Lung (tissue), 12 donors: Measurements from ENCODE around the gene GREB1. TPM values are rescaled to one million over a fixed set of nuclear protein-coding genes. Genes with fewer than 3 reads are reported as not detected.

Source experiments
- ATAC-seq: fragments of 200-7000 bp; cut with Tn5 transposase; one replicate; pipeline ENCODE4 v1.9.1; 2020; ENCODE audit warnings: moderate number of reproducible peaks; ENCODE audit not compliant: insufficient read depth, low FRiP score
- DNase-seq, 3 donors: peaks; one replicate each; pipeline ENCODE4 v3.0.0-alpha.2; 2013 to 2017
- H3K27ac ChIP-seq, 2 donors: one replicate each; pipeline ENCODE4 v1.5.1; 2013; ENCODE audit warnings: mild to moderate bottlenecking in 2 of 2, moderate library complexity in 2 of 2, control low read depth in 1 of 2, inconsistent platforms in 1 of 2, low read depth in 1 of 2, low read length in 1 of 2
- H3K27me3 ChIP-seq, 3 donors: one replicate each; pipeline ENCODE4 v1.5.1; 2013; ENCODE audit warnings: low read length in 2 of 3; ENCODE audit not compliant: control insufficient read depth in 3 of 3, insufficient read depth in 3 of 3
- H3K36me3 ChIP-seq, 4 donors: one replicate each; pipeline ENCODE4 v1.5.1; 2013; ENCODE audit warnings: low read length in 4 of 4, mild to moderate bottlenecking in 1 of 4, moderate library complexity in 1 of 4; ENCODE audit not compliant: control insufficient read depth in 4 of 4, insufficient read depth in 4 of 4
- H3K4me1 ChIP-seq, 5 donors: one replicate each; pipeline ENCODE4 v1.5.1; 2013; ENCODE audit warnings: low read length in 5 of 5, mild to moderate bottlenecking in 2 of 5, moderate library complexity in 1 of 5; ENCODE audit not compliant: control insufficient read depth in 5 of 5, insufficient read depth in 5 of 5
- H3K4me3 ChIP-seq: one replicate; pipeline ENCODE4 v1.5.1; 2013; ENCODE audit warnings: mild to moderate bottlenecking, control low read depth, moderate library complexity
- H3K9ac ChIP-seq, 2 donors: one replicate each; pipeline ENCODE4 v1.5.1; 2013; ENCODE audit warnings: low read length in 2 of 2, control low read depth in 1 of 2; ENCODE audit not compliant: insufficient read depth in 1 of 2
- H3K9me3 ChIP-seq, 4 donors: one replicate each; pipeline ENCODE4 v1.5.1; 2013; ENCODE audit warnings: low read length in 3 of 4, mild to moderate bottlenecking in 1 of 4, moderate library complexity in 1 of 4; ENCODE audit not compliant: control insufficient read depth in 4 of 4, insufficient read depth in 3 of 4
- WGBS, 2 donors: extraction: QIAGEN DNeasy Blood & Tissue Kit; methylation state at CpG; one replicate each; pipeline ENCODE4 v1.1.7; 2013; 5-methylcytosine and 5-hydroxymethylcytosine counted together
- polyA plus RNA-seq, 2 donors: library from polyadenylated mRNA; stranded (reverse); fragments of 200-250 nt; gene quantifications; one replicate each; pipeline ENCODE4 v1.2.1, GENCODE V29; 2013
- total RNA-seq, 2 donors: library from RNA; depleted of rRNA in 1 of 2; stranded (reverse); fragments of >200 nt in 1 of 2; gene quantifications; one replicate each; pipeline ENCODE4 v1.2.1, GENCODE V29; 2014 to 2021
- TF ChIP-seq, protein P1 (sequence below): IDR thresholded peaks from 2 replicates; pipeline ENCODE4 v1.5.1; 2012; ENCODE audit warnings: mild to moderate bottlenecking; ENCODE audit errors: control extremely low read depth, extremely low read depth
- donor health status: control.
- donor health status: control.
- donor health status: Bipolar disorder and iron deficiency.
- donor health status: healthy.
- donor health status: DM: yes; HTN: yes; CAD: no.

The GREB1 gene
- total and polyA plus RNA-seq, 4 donors = 0.23 to 3.3 (median 1.8) TPM

DNA sequence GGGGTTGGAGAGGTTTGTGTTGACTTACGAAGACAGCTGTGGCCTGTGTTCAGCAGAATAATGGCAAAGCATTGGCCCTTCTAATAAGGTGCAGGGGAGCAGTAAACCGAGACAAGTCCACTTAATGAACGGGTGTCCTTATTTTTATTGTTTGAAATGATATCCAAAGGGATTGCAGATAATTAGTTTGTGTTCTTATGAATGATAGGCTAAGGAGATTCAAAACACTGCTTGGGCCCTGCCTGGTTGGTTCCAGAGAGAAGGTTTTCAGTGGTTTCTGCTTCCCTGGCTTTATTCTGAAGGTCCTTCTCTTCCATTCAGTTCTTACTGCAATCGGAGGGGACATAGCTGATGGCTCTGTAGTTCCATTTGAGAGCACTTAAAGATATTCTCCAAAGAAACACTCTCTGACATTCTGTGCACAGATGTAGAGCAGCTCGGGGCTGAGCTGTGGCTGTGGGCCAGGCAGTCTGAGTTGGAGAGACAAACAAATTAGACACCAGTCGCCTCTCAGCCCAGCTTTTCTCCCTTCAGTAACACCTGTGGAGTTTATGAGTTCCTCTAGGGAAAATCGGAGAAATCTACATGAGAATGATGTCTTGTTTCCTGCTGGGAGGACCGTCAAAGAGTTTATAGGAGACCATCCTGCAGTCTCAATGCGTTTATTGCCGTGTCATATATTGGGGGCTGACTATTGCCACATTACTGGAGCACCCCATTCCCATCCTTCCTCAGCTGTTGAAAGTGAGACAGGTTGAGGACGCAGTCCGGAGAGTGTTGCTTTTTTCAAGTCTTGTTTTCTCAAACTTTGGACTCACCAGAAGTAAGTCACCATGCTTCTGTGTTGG is 6.5 kb downstream of the GREB1 start:
- Histone ChIP-seq H3K4me3 (no peak overlapping the region), H3K9ac (peak overlapping the region in 1 of 2 donors; percentile 47), H3K27ac (no peak overlapping the region), H3K27me3 (no peaks in the 10 kb centered on the region), H3K9me3 (peaks cover 0 to 2% (median 0%) of the 10 kb centered on the region in 4 donors), H3K4me1 (peaks cover 2 to 24% (median 13%) of the 10 kb centered on the region in 5 donors), H3K36me3 (no peaks in the 10 kb centered on the region)
- 69 to 70% methylated on average over 12 of the region's 12 CpGs for WGBS, 2 donors
- ATAC-seq (no peak), DNase-seq (peak; percentile 55 to 68 (median 57))
- TF ChIP-seq, protein P1, sequence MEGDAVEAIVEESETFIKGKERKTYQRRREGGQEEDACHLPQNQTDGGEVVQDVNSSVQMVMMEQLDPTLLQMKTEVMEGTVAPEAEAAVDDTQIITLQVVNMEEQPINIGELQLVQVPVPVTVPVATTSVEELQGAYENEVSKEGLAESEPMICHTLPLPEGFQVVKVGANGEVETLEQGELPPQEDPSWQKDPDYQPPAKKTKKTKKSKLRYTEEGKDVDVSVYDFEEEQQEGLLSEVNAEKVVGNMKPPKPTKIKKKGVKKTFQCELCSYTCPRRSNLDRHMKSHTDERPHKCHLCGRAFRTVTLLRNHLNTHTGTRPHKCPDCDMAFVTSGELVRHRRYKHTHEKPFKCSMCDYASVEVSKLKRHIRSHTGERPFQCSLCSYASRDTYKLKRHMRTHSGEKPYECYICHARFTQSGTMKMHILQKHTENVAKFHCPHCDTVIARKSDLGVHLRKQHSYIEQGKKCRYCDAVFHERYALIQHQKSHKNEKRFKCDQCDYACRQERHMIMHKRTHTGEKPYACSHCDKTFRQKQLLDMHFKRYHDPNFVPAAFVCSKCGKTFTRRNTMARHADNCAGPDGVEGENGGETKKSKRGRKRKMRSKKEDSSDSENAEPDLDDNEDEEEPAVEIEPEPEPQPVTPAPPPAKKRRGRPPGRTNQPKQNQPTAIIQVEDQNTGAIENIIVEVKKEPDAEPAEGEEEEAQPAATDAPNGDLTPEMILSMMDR = no peak

DNA sequence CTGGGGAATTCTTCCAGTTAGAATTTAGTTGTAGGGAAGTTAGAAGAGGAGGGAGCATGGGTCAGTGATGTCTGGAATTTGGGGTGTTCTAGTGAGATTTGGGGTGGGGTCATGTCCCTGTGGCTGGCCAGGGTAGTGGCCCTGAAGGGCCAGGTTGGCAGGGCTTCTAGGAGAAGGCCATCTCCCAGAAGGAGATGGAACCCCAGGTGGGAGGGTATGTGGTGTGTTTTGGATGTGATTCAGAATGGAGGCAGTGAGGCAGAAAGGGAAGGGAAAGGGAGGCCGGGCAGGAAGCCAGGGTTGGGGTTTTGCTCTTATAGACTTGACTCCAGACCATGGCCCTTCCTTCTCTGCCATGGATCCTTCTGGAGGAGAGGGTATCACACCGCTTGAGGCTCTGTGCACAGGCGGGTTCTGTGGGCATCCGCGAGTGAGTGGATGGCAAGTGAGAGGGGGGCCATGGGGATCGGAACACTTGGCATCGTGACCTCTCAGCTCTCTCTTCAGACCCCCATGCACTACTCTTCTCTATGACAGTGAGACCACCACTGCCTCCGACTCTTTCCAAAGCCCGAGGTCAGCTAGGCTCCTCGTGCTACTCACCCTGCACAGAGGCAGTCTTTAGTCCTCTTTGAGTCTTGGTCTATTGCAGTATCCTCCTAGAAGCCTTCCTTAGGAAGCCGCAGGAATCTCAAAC is 7.3 kb downstream of the GREB1 start:
- peaks cover 0 to 2% (median 0%) of the 10 kb centered on the region in 4 donors for H3K9me3 ChIP-seq
- no peak for ATAC-seq
- no peak overlapping the region for H3K4me3 ChIP-seq
- no peak overlapping the region for H3K9ac ChIP-seq
- peaks cover 2 to 24% (median 13%) of the 10 kb centered on the region in 5 donors for H3K4me1 ChIP-seq
- 95 to 96% methylated on average over 11 of the region's 11 CpGs for WGBS, 2 donors
- no peak for DNase-seq
- no peak overlapping the region for H3K27ac ChIP-seq
- H3K36me3 ChIP-seq = no peaks in the 10 kb centered on the region
- TF ChIP-seq, protein P1 = no peak
- no peaks in the 10 kb centered on the region for H3K27me3 ChIP-seq

DNA sequence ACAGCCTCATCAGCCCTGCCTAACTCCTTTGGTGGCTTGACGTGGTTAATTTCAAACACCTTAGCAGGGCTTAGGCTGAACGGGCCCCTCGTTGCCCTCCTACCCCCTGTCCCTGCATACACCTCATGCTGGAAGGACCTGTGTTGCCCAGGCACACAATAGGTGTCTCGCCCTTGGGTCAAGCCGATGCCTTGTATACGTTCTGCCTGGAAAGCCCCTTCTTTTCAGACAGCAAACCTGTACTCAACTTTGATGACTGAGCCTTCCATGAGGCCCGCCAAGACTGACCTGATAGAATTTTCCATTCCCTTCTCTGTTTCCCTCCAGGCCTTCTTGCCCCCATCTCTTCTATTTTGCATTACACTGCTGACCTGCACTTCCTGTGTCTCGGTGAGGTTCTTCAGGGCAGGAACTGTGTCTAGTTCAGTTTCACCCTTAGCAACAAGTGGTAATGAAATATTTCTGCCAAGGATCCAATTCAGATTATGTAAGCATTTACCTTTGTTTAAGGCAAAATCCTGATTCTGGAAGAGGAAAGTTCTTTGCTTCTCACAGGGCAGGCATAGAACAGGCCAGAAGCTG is 7.9 kb downstream of the GREB1 start:
- no peak overlapping the region for H3K27ac ChIP-seq
- WGBS, 2 donors = 76 to 79% methylated on average over 8 of the region's 8 CpGs
- H3K27me3 ChIP-seq = no peaks in the 10 kb centered on the region
- ATAC-seq (no peak), DNase-seq (peak in 1 of 3 donors; percentile 28)
- TF ChIP-seq, protein P1 = no peak
- no peak overlapping the region for H3K4me3 ChIP-seq
- peaks cover 2 to 24% (median 13%) of the 10 kb centered on the region in 5 donors for H3K4me1 ChIP-seq
- no peaks in the 10 kb centered on the region for H3K36me3 ChIP-seq
- H3K9me3 ChIP-seq = peaks cover 0 to 2% (median 0%) of the 10 kb centered on the region in 4 donors
- no peak overlapping the region for H3K9ac ChIP-seq
